HL-60 (cell line): Measurements from ENCODE around the gene CD99.
"Not testable (repeated sequence)": the region's sequence is repeated elsewhere in the genome, so short reads cannot be mapped to it uniquely, and the experiment has no call there.

Experiments used
- CTCF ChIP-seq: IDR thresholded peaks from one replicate; pipeline ENCODE4 v1.5.1; 2011; ENCODE audit warnings: low read length, control low read depth, inconsistent platforms; ENCODE audit not compliant: insufficient read depth
- GABPA ChIP-seq: IDR thresholded peaks from 2 replicates; pipeline ENCODE4 v1.6.1; 2012; ENCODE audit warnings: low read depth
- POLR2AphosphoS5 ChIP-seq: IDR thresholded peaks from 2 replicates; pipeline ENCODE4 v1.6.1; 2012; ENCODE audit warnings: low read depth
- SPI1 ChIP-seq: IDR thresholded peaks from 2 replicates; pipeline ENCODE4 v1.6.1; 2012; ENCODE audit warnings: low read depth, mild to moderate bottlenecking, borderline replicate concordance

- TF ChIP-seq CTCF, GABPA, POLR2AphosphoS5, SPI1: not testable (repeated sequence)
Measured at GRCh38 chrX:2780472-2781225, 89.6 kb downstream of the CD99 start.
